ENCODE results near the gene RALGPS2. TPM values are rescaled to one million over a fixed set of nuclear protein-coding genes. Genes with fewer than 3 reads are reported as not detected.

The RALGPS2 gene
- polyA plus RNA-seq, 1 of the 3 experiments (the other 2 are of a cell fraction) = 5.1 TPM

GRCh38 chr1:178918955-178919354, 193.9 kb downstream of the RALGPS2 start (continued):
- TF ChIP-seq PBX3 (IDR thresholded peaks at IDR 0.05) (no peak), RAD21 (IDR thresholded peaks at IDR 0.05; ENCODE audit: low read length) (no peak), YY1 (IDR thresholded peaks at IDR 0.05; ENCODE audit: low read depth) (no peak), TEAD4 (IDR thresholded peaks at IDR 0.05; ENCODE audit: borderline replicate concordance, insufficient read depth) (no peak), POLR2AphosphoS5 (IDR thresholded peaks at IDR 0.05; ENCODE audit: low read depth, low read length) (no peak), FOXM1 (IDR thresholded peaks at IDR 0.05; ENCODE audit: low read depth) (no peak), RCOR1 (IDR thresholded peaks at IDR 0.05; ENCODE audit: low read length) (no peak), GATA2 (CRISPR knock-in tag; IDR thresholded peaks at IDR 0.05) (no peak), NFIC (IDR thresholded peaks at IDR 0.05; ENCODE audit: borderline replicate concordance) (no peak)

- ChIA-PET POLR2A (no interaction called here), CTCF (no interaction called here)
- TF ChIP-seq JUND (IDR thresholded peaks at IDR 0.05) (no peak), EP300 (IDR thresholded peaks at IDR 0.05; ENCODE audit: borderline replicate concordance in 1 of 2, low read depth in 1 of 2, low read length in 1 of 2) (no peak), USF2 (IDR thresholded peaks at IDR 0.05; ENCODE audit: borderline replicate concordance, low read depth, low read length) (no peak), RCOR1 (IDR thresholded peaks at IDR 0.05; ENCODE audit: low read length) (no peak), TEAD4 (IDR thresholded peaks at IDR 0.05; ENCODE audit: borderline replicate concordance, insufficient read depth) (no peak), RXRA (IDR thresholded peaks at IDR 0.05; ENCODE audit: borderline replicate concordance, low read depth) (no peak), USF1 (IDR thresholded peaks at IDR 0.05; ENCODE audit: borderline replicate concordance, low read depth) (no peak), FOXM1 (IDR thresholded peaks at IDR 0.05; ENCODE audit: low read depth) (no peak), YY1 (IDR thresholded peaks at IDR 0.05; ENCODE audit: low read depth) (no peak), CTCF (IDR thresholded peaks at IDR 0.05) (no peak), MEF2A (IDR thresholded peaks at IDR 0.05; ENCODE audit: borderline replicate concordance, low read depth) (no peak), FOXJ3 (CRISPR knock-in tag; IDR thresholded peaks at IDR 0.05) (no peak), RAD21 (IDR thresholded peaks at IDR 0.05; ENCODE audit: low read length) (no peak), REST (IDR thresholded peaks at IDR 0.05; ENCODE audit: low read depth, low read length) (no peak)
- no peaks in the 10 kb centered on the region for H3K9me2 ChIP-seq
- H3K27ac ChIP-seq (ENCODE audit: low read depth in 2 of 2, low read length in 1 of 2) = no peak overlapping the region
- H3K4me3 ChIP-seq (ENCODE audit: low read depth in 2 of 2, low read length in 1 of 2) = no peak overlapping the region
- no peak overlapping the region for H3K9ac ChIP-seq
- no peaks in the 10 kb centered on the region for H3K27me3 ChIP-seq (ENCODE audit: insufficient read depth)
- no peak overlapping the region for H3K4me2 ChIP-seq
- H3K79me2 ChIP-seq (ENCODE audit: insufficient read depth) = no peaks in the 10 kb centered on the region
- no peaks in the 10 kb centered on the region for H4K20me1 ChIP-seq (ENCODE audit: insufficient read depth)
- peaks cover 11 to 24% of the 10 kb centered on the region in 2 experiments for H3K36me3 ChIP-seq (replicated peaks in 1 of 2; ENCODE audit: control insufficient read depth in 1 of 2, insufficient read depth in 2 of 2, low read length in 1 of 2)
- no peaks in the 10 kb centered on the region for H3K4me1 ChIP-seq (ENCODE audit: control insufficient read depth in 1 of 2, insufficient read depth in 2 of 2, low read depth in 1 of 2, low read length in 1 of 2)
- 90% methylated on average over 2 of the region's 2 CpGs for WGBS (ENCODE audit: low lambda C conversion rate)
- no peaks in the 10 kb centered on the region; the same call in 1 of the 2 replicates for H3K9me3 ChIP-seq
- no peaks in the 10 kb centered on the region for H3F3A ChIP-seq (replicated peaks; ENCODE audit: insufficient read depth)
- no peak for DNase-seq
- no peak overlapping the region for H2AFZ ChIP-seq (ENCODE audit: low read depth)
Measured at GRCh38 chr1:178919581-178919980, 194.5 kb downstream of the RALGPS2 start.
